ENCODE results near the gene IBTK.
A peak's percentile ranks its signal among the peaks of the same experiment; 100 is the strongest.

IBTK gene

GRCh38 chr6:82237013-82237412, 10.5 kb downstream of the IBTK start:
- no peak for DNase-seq (ENCODE audit: low spot score)
- no peak for TF ChIP-seq CTCF (IDR thresholded peaks at IDR 0.05; ENCODE audit: borderline replicate concordance, control extremely low read depth, extremely low read depth, insufficient read depth, missing control alignments)
- in situ Hi-C loops (cut with MboI; ENCODE audit: low sequenced_read_pairs, unreplicated experiment): no loop called here

- DNase-seq (ENCODE audit: low spot score): peak; percentile 46
- in situ Hi-C loops (cut with MboI; ENCODE audit: low sequenced_read_pairs, unreplicated experiment): no loop called here
- no peak for TF ChIP-seq CTCF (IDR thresholded peaks at IDR 0.05; ENCODE audit: borderline replicate concordance, control extremely low read depth, extremely low read depth, insufficient read depth, missing control alignments)
These were observed 19.8 kb downstream of the IBTK start for GRCh38 chr6:82227770-82228169.

GRCh38 chr6:82220167-82220566, 27.4 kb downstream of the IBTK start:
- TF ChIP-seq CTCF (IDR thresholded peaks at IDR 0.05; ENCODE audit: borderline replicate concordance, control extremely low read depth, extremely low read depth, insufficient read depth, missing control alignments): no peak
- in situ Hi-C loops (cut with MboI; ENCODE audit: low sequenced_read_pairs, unreplicated experiment): no loop called here
- no peak for DNase-seq (ENCODE audit: low spot score)

GRCh38 chr6:82217018-82217586, 30.4 kb downstream of the IBTK start:
- TF ChIP-seq CTCF (IDR thresholded peaks at IDR 0.05; ENCODE audit: borderline replicate concordance, control extremely low read depth, extremely low read depth, insufficient read depth, missing control alignments): no peak
- in situ Hi-C loops (cut with MboI; ENCODE audit: low sequenced_read_pairs, unreplicated experiment): no loop called here
- peak; percentile 25 for DNase-seq (ENCODE audit: low spot score)

- in situ Hi-C loops (cut with MboI; ENCODE audit: low sequenced_read_pairs, unreplicated experiment): no loop called here
- TF ChIP-seq CTCF (IDR thresholded peaks at IDR 0.05; ENCODE audit: borderline replicate concordance, control extremely low read depth, extremely low read depth, insufficient read depth, missing control alignments): no peak
- no peak for DNase-seq (ENCODE audit: low spot score)
These were observed 31.0 kb downstream of the IBTK start for GRCh38 chr6:82216549-82216948.

GRCh38 chr6:82211326-82211725, 36.2 kb downstream of the IBTK start:
- in situ Hi-C loops (cut with MboI; ENCODE audit: low sequenced_read_pairs, unreplicated experiment): no loop called here
- no peak for DNase-seq (ENCODE audit: low spot score)
- TF ChIP-seq CTCF (IDR thresholded peaks at IDR 0.05; ENCODE audit: borderline replicate concordance, control extremely low read depth, extremely low read depth, insufficient read depth, missing control alignments): no peak
